Nephron (organoid): ENCODE measurements around the gene CCRL2.
"Not testable (repeated sequence)": the region's sequence is repeated elsewhere in the genome, so short reads cannot be mapped to it uniquely, and the experiment has no call there.

Experiments
- H3K27ac Mint-ChIP-seq, 3 experiments: 2 replicates each; pipeline ENCODE4 v1.8.0; 2020; ENCODE audit warnings: mixed read lengths in 3 of 3, mild to moderate bottlenecking in 2 of 3, moderate library complexity in 1 of 3
- H3K27me3 Mint-ChIP-seq: 2 replicates; pipeline ENCODE4 v1.8.0; 2021; ENCODE audit warnings: low read depth, mild to moderate bottlenecking, moderate library complexity, mixed read lengths
- H3K36me3 Mint-ChIP-seq: 2 replicates; pipeline ENCODE4 v1.8.0; 2020; ENCODE audit warnings: low read depth, mixed read lengths
- H3K4me1 Mint-ChIP-seq: 2 replicates; pipeline ENCODE4 v1.8.0; 2020; ENCODE audit warnings: mixed read lengths
- H3K4me3 Mint-ChIP-seq, 3 experiments: 2 replicates each; pipeline ENCODE4 v1.8.0; 2020; ENCODE audit warnings: mild to moderate bottlenecking in 3 of 3, mixed read lengths in 3 of 3, moderate library complexity in 2 of 3
- H3K9me3 Mint-ChIP-seq: 2 replicates; pipeline ENCODE4 v1.8.0; 2020; ENCODE audit warnings: mixed read lengths
- CTCF ChIP-seq, 3 experiments: fragments of 200-600 bp; sonication (generic); IDR thresholded peaks; one replicate each; pipeline ENCODE4 v1.5.0; 2021; ENCODE audit warnings: antibody characterized with exemption in 3 of 3; ENCODE audit not compliant: unreplicated experiment in 3 of 3

Gene CCRL2

GRCh38 chr3:46399557-46399956 lies 7.5 kb upstream of the CCRL2 start:
- no peak for TF ChIP-seq CTCF (IDR thresholded peaks at IDR 0.05; ENCODE audit: unreplicated experiment in 3 of 3)
- no peak overlapping the region for H3K4me3 Mint-ChIP-seq

GRCh38 chr3:46400000-46400734 lies 6.9 kb upstream of the CCRL2 start:
- Mint-ChIP-seq H3K4me3 (no peak overlapping the region), H3K4me1 (peaks cover 5% of the 10 kb centered on the region), H3K27ac (no peak overlapping the region), H3K36me3 (no peaks in the 10 kb centered on the region), H3K27me3 (peaks cover 41% of the 10 kb centered on the region), H3K9me3 (peaks cover 4% of the 10 kb centered on the region)
- no peak for TF ChIP-seq CTCF (IDR thresholded peaks at IDR 0.05; ENCODE audit: unreplicated experiment in 3 of 3)

More at GRCh38 chr3:46399557-46399956, 7.5 kb upstream of the CCRL2 start:
- H3K36me3 Mint-ChIP-seq: no peaks in the 10 kb centered on the region
- H3K9me3 Mint-ChIP-seq: peaks cover 4% of the 10 kb centered on the region
- H3K4me1 Mint-ChIP-seq: no peaks in the 10 kb centered on the region
- H3K27me3 Mint-ChIP-seq: peaks cover 41% of the 10 kb centered on the region
- H3K27ac Mint-ChIP-seq: no peak overlapping the region

- peaks cover 9% of the 10 kb centered on the region for H3K4me1 Mint-ChIP-seq
- H3K27ac Mint-ChIP-seq: no peak overlapping the region
- H3K4me3 Mint-ChIP-seq: no peak overlapping the region
- no peak for TF ChIP-seq CTCF (IDR thresholded peaks at IDR 0.05; ENCODE audit: unreplicated experiment in 3 of 3)
- no peaks in the 10 kb centered on the region for H3K36me3 Mint-ChIP-seq
- H3K27me3 Mint-ChIP-seq: peaks cover 41% of the 10 kb centered on the region
- H3K9me3 Mint-ChIP-seq: peaks cover 4% of the 10 kb centered on the region
Measured at GRCh38 chr3:46400846-46401245, 6.2 kb upstream of the CCRL2 start.

GRCh38 chr3:46401579-46401978 lies 5.5 kb upstream of the CCRL2 start:
- no peak for TF ChIP-seq CTCF (IDR thresholded peaks at IDR 0.05; ENCODE audit: unreplicated experiment in 3 of 3)
- H3K4me1 Mint-ChIP-seq: peaks cover 11% of the 10 kb centered on the region
- no peaks in the 10 kb centered on the region for H3K36me3 Mint-ChIP-seq
- H3K27me3 Mint-ChIP-seq: peaks cover 43% of the 10 kb centered on the region
- H3K4me3 Mint-ChIP-seq: no peak overlapping the region
- peaks cover 4% of the 10 kb centered on the region for H3K9me3 Mint-ChIP-seq
- no peak overlapping the region for H3K27ac Mint-ChIP-seq

GRCh38 chr3:46402902-46403301 lies 4.2 kb upstream of the CCRL2 start:
- H3K4me1 Mint-ChIP-seq: peaks cover 25% of the 10 kb centered on the region
- not testable (repeated sequence) for H3K4me3 Mint-ChIP-seq, H3K36me3 Mint-ChIP-seq, H3K9me3 Mint-ChIP-seq, H3K27ac Mint-ChIP-seq
- peaks cover 43% of the 10 kb centered on the region for H3K27me3 Mint-ChIP-seq

GRCh38 chr3:46405301-46406019 lies 1.6 kb upstream of the CCRL2 start:
- Mint-ChIP-seq H3K27ac (peak overlapping the region in 2 of 3 experiments; percentile 15 to 53), H3K36me3 (no peaks in the 10 kb centered on the region), H3K4me1 (peaks cover 30% of the 10 kb centered on the region), H3K4me3 (peak overlapping the region in 1 of 3 experiments; percentile 11), H3K27me3 (peaks cover 57% of the 10 kb centered on the region), H3K9me3 (no peaks in the 10 kb centered on the region)
- TF ChIP-seq CTCF (IDR thresholded peaks at IDR 0.05; ENCODE audit: unreplicated experiment in 3 of 3): no peak
